Frontal cortex (tissue), 4 donors: ENCODE data around the gene COA4. TPM values are rescaled to one million over a fixed set of nuclear protein-coding genes. Genes with fewer than 3 reads are reported as not detected.
"Not testable (repeated sequence)": the region's sequence is repeated elsewhere in the genome, so short reads cannot be mapped to it uniquely, and the experiment has no call there.

Source experiments
- DNase-seq, 2 donors: peaks; one replicate each; pipeline ENCODE4 v3.0.0; 2012; ENCODE audit warnings: low spot score in 2 of 2
- FAIRE-seq: peaks from 2 replicates; lab custom pipeline; 2012; peaks lifted over from hg19 to GRCh38; lab: Jason Lieb, UNC
- total RNA-seq: library from RNA; depleted of rRNA; stranded (reverse); fragments of >200 nt; gene quantifications from one replicate; pipeline ENCODE4 v1.2.3, GENCODE V29; 2014
- donor health status: control.
- donor health status: control.
- donor health status: control.

Gene COA4
- total RNA-seq: 29.8 TPM

DNA sequence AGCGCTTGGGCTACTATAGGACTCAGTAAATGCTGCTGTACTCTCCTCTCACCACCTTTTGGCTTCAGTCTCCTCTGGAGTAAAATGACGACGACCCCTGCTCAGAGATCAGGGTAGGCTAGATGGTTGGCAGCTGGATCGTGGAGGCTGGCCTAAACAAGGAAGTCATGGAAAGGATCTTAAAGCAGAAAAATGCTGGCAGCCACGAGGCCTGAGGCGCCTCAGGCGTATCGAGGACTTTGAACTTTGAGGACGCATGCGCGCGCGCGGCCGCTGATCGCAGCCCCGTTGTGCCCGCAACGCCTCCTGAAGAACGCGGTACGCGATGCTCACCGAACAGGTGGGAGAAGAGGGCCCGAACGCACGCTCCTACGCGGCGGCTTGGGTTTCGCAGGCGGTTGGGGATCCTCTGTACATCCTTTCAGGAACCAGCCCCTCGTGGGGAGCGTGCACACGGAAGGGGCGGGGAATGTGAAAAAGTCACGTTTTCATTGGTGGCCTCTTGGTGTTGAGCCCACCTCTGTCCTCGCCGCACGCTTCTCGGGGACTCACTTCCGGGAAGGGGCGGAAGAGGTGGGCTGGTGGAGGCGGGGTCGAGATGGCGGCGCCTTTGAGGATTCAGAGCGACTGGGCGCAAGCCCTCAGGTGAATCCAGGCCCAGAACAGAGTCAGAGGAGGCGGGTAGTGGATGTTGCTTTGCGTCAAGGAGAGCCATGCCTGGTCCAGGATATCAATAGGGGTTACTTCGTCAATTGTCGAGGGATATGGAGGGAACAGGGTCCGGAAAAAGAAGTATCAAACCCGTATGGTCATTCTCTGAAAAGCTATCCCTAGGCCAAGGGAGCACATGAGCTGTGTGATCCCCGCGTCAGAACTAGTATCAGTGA is at the start of gene COA4, which contains the start of gene PAAF1:
Gene COA4, minus strand, starts transcription at position 423 of the 887 bp plus-strand sequence. CDS start 3,468 bp downstream, outside the sequence.
Gene PAAF1, plus strand, starts transcription at position 576 of the 887 bp plus-strand sequence. Its CDS starts 23 bp downstream, at position 599.
- FAIRE-seq: no peak

DNA sequence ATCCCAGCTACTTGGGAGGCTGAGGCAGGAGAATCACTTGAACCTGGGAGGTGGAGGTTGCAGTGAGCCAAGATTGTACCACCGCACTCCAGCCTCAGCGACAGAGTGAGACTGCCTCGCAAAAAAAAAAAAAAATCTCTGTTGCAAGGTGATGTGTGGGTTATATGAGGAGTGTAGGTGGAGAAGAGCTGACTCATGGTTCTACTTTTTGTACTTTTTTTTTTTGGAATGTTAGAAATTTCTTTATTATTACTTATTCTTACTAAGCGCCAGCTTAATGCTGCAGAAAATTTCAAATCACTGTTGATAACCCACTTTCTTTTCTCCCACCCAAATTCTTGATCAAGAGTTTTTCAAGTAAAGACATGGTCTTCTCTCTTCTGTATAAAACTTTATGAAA is 44.5 kb upstream of the COA4 start:
- DNase-seq (no peak), FAIRE-seq (no peak)

More for the DNA sequence above, at the start of gene COA4, which contains the start of gene PAAF1:
- DNase-seq: peak; percentile 80 to 92

DNA sequence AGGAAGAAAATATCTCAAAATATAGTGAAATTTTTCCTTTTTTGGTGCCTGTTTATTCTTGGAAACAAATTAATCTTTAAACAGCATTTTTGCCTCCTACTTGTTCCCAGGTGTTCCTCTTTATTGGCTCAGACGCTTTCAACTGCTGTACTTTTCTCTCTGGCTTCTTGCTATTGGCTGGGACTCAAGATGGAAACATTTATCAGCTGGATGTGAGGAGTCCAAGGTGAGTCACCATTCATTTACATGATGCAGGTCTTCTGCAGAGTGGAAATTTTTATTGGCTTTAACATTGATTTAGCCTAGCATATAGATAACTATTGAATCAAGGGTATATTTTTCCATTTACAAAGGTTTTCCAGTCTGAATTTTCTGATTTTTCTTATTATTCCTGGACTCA is 39.8 kb upstream of the COA4 start:
- FAIRE-seq: no peak
- no peak for DNase-seq

GRCh38 chr11:73914284-73914683 is 37.6 kb upstream of the COA4 start:
- DNase-seq (no peak), FAIRE-seq (no peak)

DNA sequence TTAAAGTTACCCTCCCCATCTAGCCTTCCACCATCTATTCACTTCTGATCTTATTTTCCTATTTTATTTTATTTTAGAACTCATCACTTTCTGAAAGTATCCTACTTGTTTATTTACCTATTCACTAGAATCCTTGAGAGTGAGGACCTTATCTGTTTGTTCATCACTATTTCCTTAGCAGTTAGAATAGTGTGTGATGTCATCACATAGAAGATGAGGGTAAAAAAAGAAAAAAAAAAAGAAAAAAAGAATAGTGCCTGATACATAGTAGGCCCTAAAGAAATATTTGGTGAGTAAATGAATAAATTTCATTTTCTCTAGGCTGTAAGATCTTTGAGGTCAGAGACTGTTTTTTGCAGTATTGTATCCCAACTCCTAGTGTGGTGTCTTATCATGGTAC is 36.8 kb upstream of the COA4 start:
- DNase-seq: no peak
- no peak for FAIRE-seq

DNA sequence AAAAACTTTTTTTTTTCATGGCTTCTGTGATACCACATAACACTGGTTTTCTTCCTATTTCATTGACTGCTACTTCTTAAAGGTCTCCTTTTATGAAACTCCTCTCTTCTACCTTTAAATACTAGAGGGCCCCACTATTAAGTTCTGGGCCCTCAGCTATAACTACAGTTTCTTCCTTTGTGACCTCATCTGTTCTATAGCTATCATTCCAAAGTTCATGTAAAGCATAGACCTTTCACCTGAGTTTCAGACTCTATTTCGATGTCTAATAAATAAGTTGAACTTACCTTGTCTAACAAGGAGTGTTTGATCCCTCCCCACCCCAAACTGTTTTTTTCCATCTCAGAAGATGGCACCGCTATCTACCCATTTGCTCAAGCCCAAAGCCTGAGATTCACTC is 35.4 kb upstream of the COA4 start:
- DNase-seq (no peak), FAIRE-seq (no peak)

DNA sequence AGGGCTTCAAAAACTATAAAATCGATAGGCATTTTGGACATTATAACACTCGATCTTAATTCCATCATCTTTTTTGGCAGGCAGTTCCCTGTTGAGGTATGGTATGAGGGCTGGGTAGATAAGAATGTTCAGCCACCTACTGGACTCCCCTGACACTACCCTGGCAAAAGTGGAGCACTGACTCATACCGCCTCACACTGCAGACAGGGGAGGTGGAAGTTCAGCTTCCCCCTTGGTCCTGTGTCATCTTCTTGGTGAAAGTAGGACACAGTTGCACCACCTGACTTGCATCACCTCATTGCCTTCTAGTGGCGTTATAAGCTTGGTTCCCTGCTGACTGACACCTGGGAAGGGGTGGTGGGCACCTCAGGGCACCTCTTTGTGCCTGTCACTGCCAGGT is 30.5 kb upstream of the COA4 start:
- no peak for FAIRE-seq
- DNase-seq: no peak

DNA sequence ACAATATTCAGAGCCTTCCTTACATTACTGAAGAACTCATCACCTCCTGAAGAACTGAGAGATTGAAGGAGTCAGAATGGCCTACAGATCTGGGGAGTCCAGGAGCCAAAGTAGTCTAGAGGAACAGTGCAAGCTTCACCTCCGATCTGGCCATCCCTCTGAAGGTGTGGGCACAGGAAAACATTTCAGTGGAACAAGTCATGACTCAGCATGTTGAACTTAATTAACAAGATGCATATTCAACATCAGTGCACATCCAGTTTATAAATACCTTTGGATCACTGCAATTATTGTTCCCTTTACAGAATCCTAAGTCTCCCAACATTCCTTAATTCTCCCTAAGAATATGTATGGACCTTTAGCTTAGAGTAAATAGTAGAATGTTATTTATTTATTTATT is 25.7 kb upstream of the COA4 start:
- FAIRE-seq: no peak

GRCh38 chr11:73894725-73895335 is 18.2 kb upstream of the COA4 start:
- FAIRE-seq (no peak), DNase-seq (no peak)

More for the DNA sequence above, 25.7 kb upstream of the COA4 start:
- no peak for DNase-seq

DNA sequence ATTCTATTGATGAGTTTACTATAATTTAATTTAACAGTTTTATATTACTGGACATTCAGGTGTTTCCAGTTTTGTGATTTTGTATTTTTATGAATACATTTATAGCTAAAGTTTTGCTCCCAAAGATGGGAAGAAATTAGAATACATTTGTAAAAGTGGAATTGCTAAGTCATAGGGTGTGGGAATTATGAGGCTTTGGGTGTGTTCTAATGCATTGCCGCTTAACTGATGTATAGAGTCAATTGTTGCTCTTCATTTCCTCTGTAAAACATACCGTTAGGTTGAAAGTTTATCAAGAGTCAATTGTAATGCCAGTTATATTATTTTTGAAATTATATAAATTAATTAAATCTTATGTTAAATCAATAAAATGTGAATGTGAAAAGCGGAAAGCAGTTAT is 16.4 kb upstream of the COA4 start:
- DNase-seq (no peak), FAIRE-seq (no peak)

GRCh38 chr11:73889536-73889935 is 12.9 kb upstream of the COA4 start:
- DNase-seq: no peak

GRCh38 chr11:73889019-73889418 is 12.4 kb upstream of the COA4 start:
- FAIRE-seq: no peak

More at GRCh38 chr11:73889536-73889935, 12.9 kb upstream of the COA4 start:
- FAIRE-seq: no peak

DNA sequence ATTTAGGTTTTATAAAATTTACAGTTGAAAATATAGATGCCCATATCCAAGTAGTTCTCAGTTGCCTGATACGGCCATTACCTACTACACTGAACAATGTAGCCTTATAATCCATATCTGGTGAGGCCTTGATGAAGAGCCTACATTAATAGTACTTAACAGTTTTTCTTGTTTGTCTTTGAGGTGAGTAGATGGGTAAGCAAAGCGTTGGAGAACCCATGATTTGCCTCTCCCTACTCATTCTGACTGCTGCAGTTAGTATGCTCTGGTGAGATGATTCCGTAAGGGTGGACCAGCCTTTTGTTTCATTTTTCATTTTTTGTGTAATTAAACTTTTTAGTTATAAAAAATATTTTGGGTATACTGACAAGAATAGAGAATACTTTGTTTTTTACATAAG is 11.6 kb upstream of the COA4 start:
- no peak for DNase-seq
- no peak for FAIRE-seq

More at GRCh38 chr11:73889019-73889418, 12.4 kb upstream of the COA4 start:
- no peak for DNase-seq

GRCh38 chr11:73883856-73884255 is 7.2 kb upstream of the COA4 start:
- no peak for FAIRE-seq

DNA sequence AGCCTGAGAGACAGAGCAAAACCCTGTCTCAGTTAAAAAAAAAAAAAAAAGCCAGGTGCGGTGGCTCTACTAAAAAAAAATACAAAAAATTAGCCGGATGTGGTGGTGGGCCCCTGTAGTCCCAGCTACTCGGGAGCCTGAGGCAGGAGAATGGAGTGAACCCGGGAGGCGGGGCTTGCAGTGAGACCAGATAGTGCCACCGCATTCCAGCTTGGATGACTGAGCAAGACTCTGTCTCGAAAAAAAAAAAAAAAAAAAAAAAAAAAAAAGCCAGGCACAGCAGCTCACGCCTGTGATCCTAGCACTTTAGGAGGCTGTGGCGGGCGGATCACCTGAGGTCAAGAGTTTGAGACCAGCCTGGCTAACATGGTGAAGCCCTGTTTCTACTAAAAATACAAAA is 3.8 kb upstream of the COA4 start:
- FAIRE-seq, DNase-seq: not testable (repeated sequence)

More at GRCh38 chr11:73883856-73884255, 7.2 kb upstream of the COA4 start:
- DNase-seq: no peak

GRCh38 chr11:73878771-73879170 is 2.1 kb upstream of the COA4 start:
- FAIRE-seq (no peak), DNase-seq (no peak)

- FAIRE-seq (no peak), DNase-seq (no peak)
Observed at GRCh38 chr11:73875840-73876239, 806 bp downstream of the COA4 start.

DNA sequence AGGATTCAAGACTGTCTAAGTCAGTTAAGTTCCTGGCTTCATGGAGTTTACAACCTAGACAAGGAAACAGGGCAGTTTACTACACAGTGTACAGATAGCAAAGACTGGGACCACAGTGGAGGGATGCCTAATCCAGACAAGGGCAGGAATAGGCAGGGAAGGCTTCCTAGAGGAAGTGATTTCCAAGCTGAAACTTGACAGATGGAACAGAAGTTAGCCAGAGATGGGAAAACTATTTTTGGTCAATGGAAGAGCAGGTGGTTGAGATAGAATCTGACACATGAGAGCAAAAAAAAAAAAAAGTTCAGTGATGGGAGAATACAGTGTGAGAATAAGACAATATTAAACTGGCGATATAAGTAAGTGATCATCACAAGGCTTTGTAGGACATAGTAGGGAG is 1.3 kb downstream of the COA4 start:
- DNase-seq: no peak
- no peak for FAIRE-seq

DNA sequence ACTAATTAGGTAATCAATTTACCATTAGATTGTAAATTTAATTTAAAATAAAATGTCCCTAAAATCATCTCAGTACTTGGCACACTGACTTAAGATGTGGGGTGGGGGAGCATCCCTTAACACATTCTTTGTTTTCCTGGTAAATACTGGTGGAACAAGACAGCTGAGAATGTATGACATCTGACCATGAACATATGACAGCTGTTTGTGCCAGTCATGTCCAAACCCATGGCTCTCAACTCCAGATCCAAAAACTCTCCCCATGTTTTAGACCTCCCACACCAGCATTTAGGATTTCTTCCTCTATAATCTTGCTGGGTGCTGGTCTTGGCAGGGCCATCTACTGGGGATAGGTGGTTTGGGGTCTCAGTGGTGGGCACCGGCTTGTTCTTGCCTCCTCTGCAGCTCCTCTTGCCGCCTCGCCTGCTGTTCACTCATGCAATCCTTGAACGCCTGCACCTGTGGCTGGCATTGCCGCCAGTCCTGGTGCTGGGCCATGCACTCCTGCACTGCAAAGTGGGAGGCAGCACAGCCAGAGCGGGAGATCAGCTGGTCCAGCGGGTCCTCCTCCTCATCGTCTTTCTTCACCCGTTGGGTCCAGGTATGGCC is 3.8 kb downstream of the COA4 start:
- no peak for DNase-seq
- FAIRE-seq: no peak

DNA sequence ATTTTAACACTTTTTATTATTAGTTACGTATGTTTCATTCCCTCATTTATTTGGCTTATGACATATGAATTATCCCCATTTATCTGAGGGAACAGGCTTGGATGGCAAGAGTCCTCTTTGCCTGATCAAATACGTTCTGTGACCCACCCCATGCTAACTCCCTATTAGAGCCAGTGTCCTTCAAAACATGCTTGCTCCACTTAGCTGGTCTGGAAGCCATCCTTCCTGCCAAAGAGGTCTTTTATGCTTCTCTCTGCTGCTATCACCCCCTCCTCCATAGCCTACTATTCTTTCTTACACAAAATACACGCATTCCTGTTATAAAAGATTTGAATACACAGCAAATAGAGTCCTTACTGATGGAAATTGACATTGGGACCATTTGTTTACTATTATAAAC is 6.4 kb downstream of the COA4 start:
- no peak for FAIRE-seq
- DNase-seq: no peak
